Colonic mucosa (tissue), 4 donors: ENCODE results near the gene SLC9A5. TPM values are rescaled to one million over a fixed set of nuclear protein-coding genes. Genes with fewer than 3 reads are reported as not detected.

ENCODE experiments used
- DNase-seq: peaks from one replicate; pipeline ENCODE4 v3.0.0-alpha.2; 2020
- H3K27ac ChIP-seq: fragments of 200-600 bp; one replicate; pipeline ENCODE4 v1.8.0; 2021
- H3K27me3 ChIP-seq: fragments of 200-600 bp; one replicate; pipeline ENCODE4 v1.8.0; 2021
- H3K36me3 ChIP-seq: fragments of 200-600 bp; one replicate; pipeline ENCODE4 v1.8.0; 2021
- H3K4me1 ChIP-seq: fragments of 200-600 bp; one replicate; pipeline ENCODE4 v1.8.0; 2021; ENCODE audit warnings: mild to moderate bottlenecking
- H3K4me3 ChIP-seq: fragments of 200-600 bp; one replicate; pipeline ENCODE4 v1.8.0; 2021
- H3K9ac ChIP-seq, 2 donors: one replicate each; pipeline ENCODE4 v1.7.0; 2013; ENCODE audit warnings: control low read depth in 2 of 2, low read depth in 2 of 2, low read length in 2 of 2
- H3K9me3 ChIP-seq: fragments of 200-600 bp; one replicate; pipeline ENCODE4 v1.8.0; 2021
- intact Hi-C: fragments of 100-400 bp; cut with DNase I; formaldehyde crosslinking; loops from one replicate; pipeline ENCODE4 v1.14.1; 2022
- total RNA-seq, 2 donors: library from RNA; stranded (reverse); fragmentation: NEBNext Ultra II Directional in 1 of 2; extraction: Animal tissue kit (Norgen Biotek cat#: 25700) in 1 of 2; gene quantifications; one replicate each; pipeline ENCODE4 v1.2.1, GENCODE V29; 2021
- TF ChIP-seq, protein P1 (sequence below): fragments of 200-600 bp; IDR thresholded peaks from one replicate; pipeline ENCODE4 v1.8.0; 2022; ENCODE audit warnings: antibody characterized with exemption, mild to moderate bottlenecking
- donor health status: healthy.
- donor health status: DM: no; HTN: no; CAD: no.
- donor health status: DM: no; HTN: no; CAD: no.

The SLC9A5 gene
- total RNA-seq, 2 donors from 2014 or later = 0.48 to 2.1 TPM

DNA sequence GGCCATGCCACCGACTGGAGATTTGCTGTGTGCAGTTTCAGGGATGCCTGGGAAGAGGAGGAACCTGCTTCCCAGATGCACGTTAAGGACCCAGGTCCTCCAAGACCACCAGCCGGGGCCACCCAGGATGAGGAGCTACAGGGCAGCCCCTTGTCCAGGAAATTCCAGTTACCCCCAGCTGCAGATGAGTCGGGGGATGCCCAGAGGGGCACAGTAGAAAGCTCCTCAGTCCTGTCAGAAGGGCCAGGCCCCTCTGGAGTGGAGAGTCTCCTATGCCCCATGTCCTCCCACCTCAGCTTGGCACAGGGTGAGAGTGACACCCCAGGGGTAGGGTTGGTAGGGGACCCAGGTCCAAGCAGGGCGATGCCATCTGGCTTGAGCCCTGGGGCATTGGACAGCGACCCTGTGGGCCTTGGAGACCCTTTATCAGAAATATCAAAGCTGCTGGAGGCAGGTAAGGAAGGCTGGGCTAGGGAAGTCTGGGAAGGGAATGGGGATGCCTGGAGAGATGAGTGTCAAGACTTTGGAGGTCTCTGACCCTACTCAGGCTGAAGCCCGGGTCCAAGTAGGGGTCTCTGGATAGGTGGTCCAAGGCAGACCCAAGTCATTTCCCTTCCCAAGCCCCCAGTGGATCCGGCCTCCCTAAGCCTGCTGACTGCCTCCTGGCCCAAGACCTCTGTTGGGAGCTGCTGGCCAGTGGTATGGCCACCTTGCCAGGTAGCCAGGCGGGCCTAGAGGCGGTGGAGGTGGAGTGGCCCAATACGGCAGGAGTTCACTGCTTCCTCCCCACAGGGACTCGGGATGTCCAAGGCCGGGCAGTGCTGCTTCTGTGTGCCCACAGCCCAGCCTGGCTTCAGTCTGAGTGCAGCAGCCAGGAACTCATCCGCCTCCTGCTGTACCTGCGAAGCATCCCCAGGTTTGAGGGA lies 31.6 kb downstream of the SLC9A5 start:
- Histone ChIP-seq H3K27me3 (no peaks in the 10 kb centered on the region), H3K4me1 (no peaks in the 10 kb centered on the region), H3K9me3 (no peaks in the 10 kb centered on the region), H3K4me3 (no peak overlapping the region), H3K27ac (no peak overlapping the region), H3K9ac (peak overlapping the region; percentile 23 to 33), H3K36me3 (no peaks in the 10 kb centered on the region)
- intact Hi-C loops = loop anchor here (5.0 to 10.0 kb wide), 2 partner anchors 83 to 134 kb away; partner anchors contain the start of genes ELMO3 and ZDHHC1
- TF ChIP-seq, protein P1, sequence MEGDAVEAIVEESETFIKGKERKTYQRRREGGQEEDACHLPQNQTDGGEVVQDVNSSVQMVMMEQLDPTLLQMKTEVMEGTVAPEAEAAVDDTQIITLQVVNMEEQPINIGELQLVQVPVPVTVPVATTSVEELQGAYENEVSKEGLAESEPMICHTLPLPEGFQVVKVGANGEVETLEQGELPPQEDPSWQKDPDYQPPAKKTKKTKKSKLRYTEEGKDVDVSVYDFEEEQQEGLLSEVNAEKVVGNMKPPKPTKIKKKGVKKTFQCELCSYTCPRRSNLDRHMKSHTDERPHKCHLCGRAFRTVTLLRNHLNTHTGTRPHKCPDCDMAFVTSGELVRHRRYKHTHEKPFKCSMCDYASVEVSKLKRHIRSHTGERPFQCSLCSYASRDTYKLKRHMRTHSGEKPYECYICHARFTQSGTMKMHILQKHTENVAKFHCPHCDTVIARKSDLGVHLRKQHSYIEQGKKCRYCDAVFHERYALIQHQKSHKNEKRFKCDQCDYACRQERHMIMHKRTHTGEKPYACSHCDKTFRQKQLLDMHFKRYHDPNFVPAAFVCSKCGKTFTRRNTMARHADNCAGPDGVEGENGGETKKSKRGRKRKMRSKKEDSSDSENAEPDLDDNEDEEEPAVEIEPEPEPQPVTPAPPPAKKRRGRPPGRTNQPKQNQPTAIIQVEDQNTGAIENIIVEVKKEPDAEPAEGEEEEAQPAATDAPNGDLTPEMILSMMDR = no peak
- DNase-seq = no peak

DNA sequence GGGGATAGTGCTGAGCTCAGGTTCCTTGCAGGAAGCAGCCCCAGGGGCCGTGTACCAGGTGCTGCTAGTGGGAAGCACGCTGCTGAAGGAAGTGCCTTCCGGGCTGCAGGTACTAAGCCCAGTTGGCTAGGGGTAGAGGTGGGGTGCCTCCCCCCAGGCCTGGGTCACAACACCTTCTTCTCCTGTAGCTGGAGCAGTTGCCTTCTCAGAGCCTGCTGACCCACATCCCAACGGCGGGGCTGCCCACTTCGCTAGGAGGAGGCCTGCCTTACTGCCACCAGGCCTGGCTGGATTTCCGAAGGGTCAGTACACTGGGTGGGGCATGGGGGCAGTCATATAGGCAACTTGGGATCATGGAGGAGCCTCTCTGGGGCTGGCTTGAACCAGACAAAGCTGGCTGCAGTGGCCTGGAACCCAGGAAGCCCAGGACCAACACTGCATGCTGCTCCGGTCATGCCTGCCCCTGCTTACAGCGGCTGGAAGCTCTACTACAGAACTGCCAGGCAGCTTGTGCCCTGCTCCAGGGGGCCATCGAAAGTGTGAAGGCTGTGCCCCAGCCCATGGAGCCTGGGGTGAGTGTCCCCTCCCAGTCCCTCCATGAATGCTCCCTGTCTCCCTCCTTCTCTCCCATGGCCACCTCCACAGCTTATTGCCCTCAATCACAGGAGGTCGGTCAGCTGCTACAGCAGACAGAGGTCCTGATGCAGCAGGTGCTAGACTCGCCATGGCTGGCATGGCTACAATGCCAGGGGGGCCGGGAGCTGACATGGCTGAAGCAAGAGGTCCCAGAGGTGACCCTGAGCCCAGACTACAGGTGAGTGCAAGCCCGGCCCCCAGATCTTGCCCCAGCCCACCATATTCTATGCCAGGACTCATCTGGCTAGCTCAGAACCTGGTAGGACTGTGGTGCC lies 33.0 kb downstream of the SLC9A5 start:
- no peak overlapping the region for H3K4me3 ChIP-seq
- no peaks in the 10 kb centered on the region for H3K27me3 ChIP-seq
- no peak overlapping the region for H3K9ac ChIP-seq
- no peak for DNase-seq
- H3K4me1 ChIP-seq = no peaks in the 10 kb centered on the region
- H3K27ac ChIP-seq = no peak overlapping the region
- no peaks in the 10 kb centered on the region for H3K36me3 ChIP-seq
- intact Hi-C loops = loop anchor here (5.0 to 10.0 kb wide), 2 partner anchors 84 to 133 kb away; partner anchors contain the start of genes ELMO3 and ZDHHC1
- TF ChIP-seq, protein P1 = no peak
- no peaks in the 10 kb centered on the region for H3K9me3 ChIP-seq

DNA sequence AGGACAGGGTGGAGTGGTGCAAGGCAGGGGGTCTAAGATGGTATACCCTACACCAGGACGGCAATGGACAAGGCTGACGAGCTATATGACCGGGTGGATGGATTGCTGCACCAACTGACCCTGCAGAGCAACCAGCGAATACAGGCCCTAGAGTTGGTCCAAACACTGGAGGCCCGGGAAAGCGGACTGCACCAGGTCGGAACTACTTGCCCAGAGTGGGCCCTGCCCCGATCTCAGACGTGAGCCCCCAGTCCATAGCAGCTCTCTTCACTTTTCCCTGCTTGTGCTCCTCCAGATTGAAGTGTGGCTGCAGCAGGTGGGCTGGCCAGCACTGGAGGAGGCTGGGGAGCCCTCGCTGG lies 33.6 kb downstream of the SLC9A5 start:
- Histone ChIP-seq H3K27me3 (no peaks in the 10 kb centered on the region), H3K27ac (no peak overlapping the region), H3K36me3 (no peaks in the 10 kb centered on the region), H3K4me1 (no peaks in the 10 kb centered on the region), H3K9me3 (no peaks in the 10 kb centered on the region), H3K4me3 (no peak overlapping the region), H3K9ac (no peak overlapping the region)
- DNase-seq = no peak
- intact Hi-C loops = loop anchor here (5.0 to 10.0 kb wide), 2 partner anchors 85 to 132 kb away; partner anchors contain the start of genes ELMO3 and ZDHHC1
- TF ChIP-seq, protein P1 = no peak

DNA sequence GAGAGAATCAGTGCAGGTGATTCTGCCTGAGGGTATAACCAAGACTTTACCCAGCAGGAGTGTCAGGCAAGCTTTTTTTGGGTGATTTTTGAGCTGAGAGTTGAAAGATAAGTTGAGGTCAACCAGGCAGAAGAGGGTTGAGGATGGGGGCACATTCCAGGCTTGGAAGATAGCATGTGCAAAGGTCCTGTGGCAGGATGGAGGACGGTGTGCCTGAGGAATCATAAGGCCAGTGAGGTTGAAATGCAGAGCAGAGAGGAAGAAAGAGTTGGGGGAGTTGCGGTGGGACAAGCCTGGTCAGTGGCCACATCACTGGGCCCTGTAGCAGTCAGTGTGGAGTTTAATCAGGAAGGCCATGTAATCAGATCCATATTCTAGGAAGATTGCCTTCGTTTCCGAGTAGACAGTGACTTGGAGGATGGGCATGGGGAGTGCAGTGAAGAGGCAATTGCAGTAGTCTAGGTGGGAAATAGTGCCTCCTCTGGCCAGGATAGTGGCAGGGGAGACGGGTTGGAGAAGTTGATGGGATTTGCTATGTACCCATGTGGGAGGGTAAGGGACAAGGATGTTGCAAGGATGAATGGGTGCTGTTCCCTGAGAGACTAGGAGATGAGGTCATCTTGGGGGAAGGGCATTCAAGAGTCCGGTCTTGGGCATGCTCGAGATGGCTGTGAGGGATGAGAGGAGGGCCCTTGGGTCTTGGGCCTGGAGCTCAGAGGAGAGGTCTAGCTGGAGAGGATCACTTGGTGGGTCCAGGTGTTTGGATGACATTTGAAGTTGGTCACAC lies 34.5 kb downstream of the SLC9A5 start:
- no peak overlapping the region for H3K9ac ChIP-seq
- H3K27ac ChIP-seq = no peak overlapping the region
- TF ChIP-seq, protein P1 = no peak
- H3K4me1 ChIP-seq = no peaks in the 10 kb centered on the region
- H3K9me3 ChIP-seq = no peaks in the 10 kb centered on the region
- no peaks in the 10 kb centered on the region for H3K27me3 ChIP-seq
- no peak for DNase-seq
- H3K4me3 ChIP-seq = no peak overlapping the region
- no peaks in the 10 kb centered on the region for H3K36me3 ChIP-seq
- intact Hi-C loops = loop anchor here (5.0 to 10.0 kb wide), 2 partner anchors 86 to 132 kb away; partner anchors contain the start of genes ELMO3 and ZDHHC1
